NCI-H2081 (cell line): Measurements from ENCODE around the gene RSPRY1.
A peak's percentile ranks its signal among the peaks of the same experiment; 100 is the strongest.

Experiments
- DNase-seq, 2 experiments: peaks; one replicate each; lab custom pipeline; 2025; lab: John Stamatoyannopoulos, UW

RSPRY1 gene

DNA sequence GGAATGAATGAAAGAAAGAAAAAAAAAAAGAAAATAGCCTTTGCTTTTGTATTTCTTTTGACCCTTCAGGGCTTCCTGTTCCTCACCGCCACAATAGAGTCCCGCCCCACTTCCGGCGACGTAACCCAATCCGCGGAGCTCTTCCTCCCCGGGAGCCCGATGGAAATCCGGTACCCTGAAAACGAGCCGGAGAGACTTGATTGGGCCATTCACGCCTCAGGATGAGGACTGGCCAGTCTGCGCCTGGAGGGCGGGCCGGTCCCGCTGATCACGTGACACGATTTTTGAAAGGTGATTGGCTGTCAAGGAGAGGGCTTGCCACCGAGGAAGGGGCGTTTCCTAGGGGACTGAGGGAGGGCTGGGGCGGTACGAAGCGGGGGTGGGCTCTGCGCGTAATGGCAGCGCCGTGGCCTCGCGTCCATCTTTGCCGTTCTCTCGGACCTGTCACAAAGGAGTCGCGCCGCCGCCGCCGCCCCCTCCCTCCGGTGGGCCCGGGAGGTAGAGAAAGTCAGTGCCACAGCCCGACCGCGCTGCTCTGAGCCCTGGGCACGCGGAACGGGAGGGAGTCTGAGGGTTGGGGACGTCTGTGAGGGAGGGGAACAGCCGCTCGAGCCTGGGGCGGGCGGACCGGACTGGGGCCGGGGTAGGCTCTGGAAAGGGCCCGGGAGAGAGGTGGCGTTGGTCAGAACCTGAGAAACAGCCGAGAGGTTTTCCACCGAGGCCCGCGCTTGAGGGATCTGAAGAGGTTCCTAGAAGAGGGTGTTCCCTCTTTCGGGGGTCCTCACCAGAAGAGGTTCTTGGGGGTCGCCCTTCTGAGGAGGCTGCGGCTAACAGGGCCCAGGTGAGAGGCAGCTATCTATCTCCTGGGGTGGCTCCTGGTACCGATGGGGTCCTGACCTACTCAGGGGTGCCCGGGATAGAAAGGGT is at the start of gene RSPRY1, which contains the start of gene PSME3IP1:
RSPRY1 (plus strand) TSS at position 385 of the 927 bp plus-strand sequence. CDS start 18,330 bp downstream, outside the sequence.
PSME3IP1 (minus strand) TSS at position 95 of the 927 bp plus-strand sequence. CDS start 12,185 bp downstream, outside the sequence.
- peak; percentile 96 to 98 for DNase-seq

- DNase-seq, result no peak
These were observed 49.1 kb upstream of the RSPRY1 start for GRCh38 chr16:57137043-57137442.

DNA sequence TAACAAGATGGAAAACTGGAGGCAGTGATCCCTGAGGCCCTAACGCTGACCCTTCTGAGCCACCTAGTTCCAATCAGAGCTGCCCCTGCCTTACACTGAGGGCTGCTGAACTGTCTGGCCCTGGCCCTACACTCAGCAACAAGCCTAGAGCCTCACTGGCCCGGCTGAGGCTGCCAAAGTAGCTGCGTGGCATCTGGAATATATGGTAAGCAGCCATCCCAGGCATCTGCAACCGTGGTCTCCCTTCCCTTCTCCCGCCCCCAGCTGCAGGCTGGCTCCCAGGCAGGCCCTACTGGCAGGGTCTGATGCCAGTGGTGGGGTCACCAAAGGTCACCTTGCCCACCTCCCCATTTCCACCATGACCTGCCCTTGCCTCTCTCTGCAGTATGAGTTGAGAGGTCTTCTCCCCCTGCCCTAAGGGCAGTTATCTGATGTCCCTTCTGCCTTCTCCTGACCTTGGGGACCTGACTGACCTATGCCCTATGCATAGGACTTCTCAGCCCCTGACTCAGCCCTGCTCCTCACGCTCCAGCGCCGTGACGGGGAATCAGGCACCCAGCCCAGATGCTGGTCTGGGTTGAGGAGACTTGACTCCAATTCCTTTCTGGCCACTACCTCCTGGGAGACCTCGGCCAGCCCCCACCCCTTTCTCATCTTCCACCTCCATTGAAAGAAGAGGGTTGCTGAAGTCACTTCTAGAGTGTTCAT is 48.4 kb upstream of the RSPRY1 start:
- DNase-seq, result no peak

DNA sequence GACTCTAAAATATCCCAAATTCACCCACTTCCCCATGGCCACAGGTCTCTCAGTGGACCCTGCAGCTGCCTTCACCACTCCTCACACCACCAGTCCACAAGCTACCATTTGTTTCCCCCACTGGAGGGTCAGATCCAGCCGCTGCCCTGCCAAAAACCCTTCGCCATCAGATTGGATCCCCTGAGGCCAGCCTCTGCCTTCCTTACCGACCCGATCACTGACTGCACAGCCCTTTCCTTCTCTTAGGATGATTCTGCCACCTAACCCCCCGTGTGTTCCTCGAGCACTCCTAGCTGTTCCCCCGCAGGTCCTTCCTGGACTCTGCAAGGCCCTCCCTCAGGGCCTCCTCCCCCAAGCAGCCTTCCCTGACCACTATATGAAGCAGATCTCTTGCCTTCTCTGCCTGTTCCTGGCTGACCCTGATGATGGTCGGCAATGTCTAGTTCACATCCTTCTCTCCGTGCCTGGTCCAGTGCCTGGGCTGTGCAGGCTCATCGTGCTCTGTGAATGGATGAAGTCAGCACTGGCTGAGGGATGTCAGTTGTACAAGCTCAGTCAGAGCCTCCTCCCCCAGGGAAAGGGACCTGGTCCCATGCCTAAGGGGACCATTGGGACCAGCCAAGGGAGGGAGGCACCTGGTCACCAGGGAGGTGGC is 47.7 kb upstream of the RSPRY1 start:
- DNase-seq, result no peak

DNA sequence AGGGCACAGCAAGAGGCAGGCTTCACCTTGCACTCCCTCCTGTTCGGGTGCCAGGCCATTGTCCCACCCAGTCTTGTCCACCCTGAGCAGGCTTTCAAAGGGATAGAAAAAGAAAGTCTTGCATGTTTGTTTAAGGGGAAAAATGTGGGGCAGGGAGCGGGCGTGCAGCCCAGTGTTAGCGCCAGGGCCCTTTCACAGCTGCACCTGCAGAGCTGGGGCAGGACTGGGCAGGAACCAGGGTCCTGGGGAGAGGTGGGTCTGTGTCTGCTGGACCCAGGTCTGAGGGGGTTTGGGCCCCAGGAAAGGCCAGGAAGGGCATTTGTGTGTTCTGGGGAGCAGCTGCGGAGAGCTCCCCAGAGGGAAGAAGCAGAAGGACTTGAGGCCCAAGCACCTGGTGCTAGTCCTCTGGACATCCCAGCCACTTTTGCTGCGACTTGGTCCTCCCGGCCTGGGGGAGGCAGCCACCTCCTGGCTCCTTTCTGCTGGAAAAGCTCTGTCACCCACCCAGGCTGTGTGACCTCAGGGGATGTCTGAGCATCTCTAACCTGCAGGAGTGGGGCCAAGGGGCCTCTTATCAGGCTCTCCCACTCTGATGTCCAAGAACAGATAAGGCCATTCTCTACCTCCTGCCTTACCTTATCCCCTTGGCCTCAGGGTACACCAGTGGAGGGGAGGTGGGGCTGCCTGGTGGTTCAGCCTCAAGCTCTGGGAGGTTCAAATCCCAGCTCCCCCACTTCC is 45.0 kb upstream of the RSPRY1 start:
- no peak for DNase-seq

GRCh38 chr16:57141822-57142631 is 44.1 kb upstream of the RSPRY1 start:
- DNase-seq, result peak in 1 of 2 experiments; percentile 15

DNA sequence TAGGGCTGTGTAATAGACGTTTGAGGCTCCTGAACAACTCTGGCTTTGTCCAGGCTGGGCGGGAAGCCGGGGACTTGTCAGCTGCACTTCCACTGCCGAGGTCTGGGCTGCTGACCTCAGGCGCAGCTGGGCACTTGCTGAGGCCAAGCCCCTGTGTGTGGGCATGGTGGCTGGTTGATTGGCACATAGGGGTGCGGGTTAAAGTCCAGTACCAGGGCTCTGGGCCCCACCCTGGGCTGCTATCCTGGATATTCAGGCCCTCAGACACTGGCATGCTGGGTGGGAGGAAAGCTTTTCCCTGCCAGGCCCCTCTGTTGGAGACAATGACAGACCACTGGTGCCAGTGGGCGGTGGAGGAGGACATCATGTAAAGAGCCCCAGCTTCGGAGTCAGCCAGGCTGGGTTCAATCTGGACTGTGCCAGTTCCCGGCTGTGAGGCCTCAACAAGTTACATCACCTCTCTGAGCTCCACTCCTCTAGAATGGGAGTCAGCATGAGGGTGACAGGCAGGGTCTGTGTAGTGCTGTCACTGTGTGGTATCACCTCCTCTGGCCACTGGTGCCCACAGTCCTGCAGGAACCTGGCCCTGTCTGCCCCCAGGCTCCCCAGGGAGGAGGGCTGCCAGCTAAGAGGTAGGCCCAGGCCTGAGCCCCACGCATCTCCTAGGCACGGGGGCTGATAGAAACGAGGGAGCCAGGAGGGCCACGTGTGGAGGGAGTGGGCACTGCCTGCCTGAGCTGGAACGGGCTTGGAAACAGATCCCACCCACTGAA is 42.8 kb upstream of the RSPRY1 start:
- DNase-seq, result no peak

- DNase-seq, result no peak
These were observed 42.1 kb upstream of the RSPRY1 start for GRCh38 chr16:57144027-57144426.

GRCh38 chr16:57145046-57146021 is 40.8 kb upstream of the RSPRY1 start:
- DNase-seq, result no peak

GRCh38 chr16:57146040-57146647 is 40.0 kb upstream of the RSPRY1 start:
- DNase-seq, result no peak

GRCh38 chr16:57146735-57147134 is 39.4 kb upstream of the RSPRY1 start:
- DNase-seq, result no peak

- DNase-seq, result peak in 1 of 2 experiments; percentile 12
These were observed 38.5 kb upstream of the RSPRY1 start for GRCh38 chr16:57147381-57148221.

GRCh38 chr16:57148481-57148880 is 37.6 kb upstream of the RSPRY1 start:
- DNase-seq, result no peak

- no peak for DNase-seq
These were observed 36.7 kb upstream of the RSPRY1 start for GRCh38 chr16:57149391-57149790.

GRCh38 chr16:57150682-57151330 is 35.3 kb upstream of the RSPRY1 start:
- DNase-seq, result no peak

GRCh38 chr16:57151369-57151768 is 34.8 kb upstream of the RSPRY1 start:
- no peak for DNase-seq
